ENCODE data around the gene CIAO2B.

CIAO2B gene

DNA sequence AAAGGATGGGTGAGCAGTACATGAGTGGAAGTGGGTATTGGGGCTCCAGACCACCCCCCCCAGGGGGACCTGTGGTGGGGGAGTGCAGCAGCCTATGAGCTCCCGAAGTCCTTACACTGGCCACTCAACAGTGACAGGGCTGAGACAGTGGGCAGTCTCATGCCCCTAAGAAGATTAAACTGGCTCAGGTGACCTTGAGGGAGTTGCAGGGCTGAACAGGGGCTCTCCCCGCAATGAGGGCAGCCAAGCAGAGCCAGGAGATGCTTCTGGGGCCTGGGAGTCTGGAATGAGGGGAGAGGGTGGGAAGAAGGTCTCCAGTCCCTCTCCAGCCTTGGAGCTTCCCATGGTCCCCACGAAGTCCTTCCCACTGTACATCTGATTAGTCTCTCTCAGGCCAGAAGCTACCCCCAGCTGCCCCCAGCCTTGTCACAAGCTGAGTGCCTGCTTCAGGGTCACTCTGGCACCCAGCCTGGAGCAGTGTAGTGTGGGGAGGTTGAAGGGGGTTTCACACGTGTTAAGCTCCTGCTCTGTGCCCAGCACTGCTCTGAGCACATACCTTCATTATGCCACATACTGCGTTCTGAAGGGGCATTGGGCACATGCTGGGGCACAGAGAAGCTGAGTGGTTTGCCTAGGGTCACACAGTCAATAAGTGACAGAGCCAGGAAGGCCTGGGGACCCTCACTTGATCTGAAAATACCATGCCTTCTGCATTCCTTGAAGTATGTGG lies 14.5 kb downstream of the CIAO2B start:
- no peak for DNase-seq (ENCODE audit: low read depth, low spot score)

DNA sequence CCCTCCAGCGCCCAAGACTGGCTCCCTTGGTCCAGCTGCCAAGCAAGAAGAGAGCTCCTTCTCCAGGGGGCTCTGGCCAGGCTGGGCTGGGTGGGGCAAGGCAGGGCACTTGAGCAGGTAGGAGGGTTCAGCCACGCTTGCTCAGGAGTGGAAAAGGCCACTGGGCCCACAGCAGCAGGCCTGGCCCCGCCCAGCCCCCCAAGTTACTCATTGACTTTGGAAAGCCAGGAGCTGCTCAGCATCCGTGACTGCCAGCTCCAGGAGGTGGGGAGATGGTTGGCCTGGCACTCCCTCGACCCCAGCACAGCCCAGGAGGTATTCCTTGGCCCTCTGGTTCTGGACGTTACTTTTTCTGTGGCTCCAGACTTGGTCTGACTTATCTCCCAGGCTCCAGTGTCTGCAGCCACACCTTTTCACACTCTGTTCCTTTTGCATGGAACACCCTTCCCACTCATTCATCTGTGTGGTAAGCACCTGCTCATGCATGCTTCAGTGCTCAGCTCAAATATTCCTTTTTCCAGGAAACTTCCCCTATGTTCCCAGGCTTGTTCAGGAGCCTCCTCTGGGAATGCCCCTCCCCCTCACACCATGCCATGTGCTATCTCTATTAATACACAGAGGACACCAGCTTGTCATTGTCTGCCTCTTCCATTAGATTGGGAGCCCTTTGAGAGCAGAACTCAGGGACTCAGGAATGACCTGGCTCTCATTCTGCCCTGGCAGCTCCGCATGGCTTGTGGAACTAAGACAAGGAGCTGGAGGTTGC lies 15.2 kb downstream of the CIAO2B start, which contains the start of gene CDH16:
TSS of gene CDH16 (minus strand) at position 83 of the 766 bp plus-strand sequence. CDS start 820 bp downstream, outside the sequence.
- DNase-seq (ENCODE audit: low read depth, low spot score): no peak

DNA sequence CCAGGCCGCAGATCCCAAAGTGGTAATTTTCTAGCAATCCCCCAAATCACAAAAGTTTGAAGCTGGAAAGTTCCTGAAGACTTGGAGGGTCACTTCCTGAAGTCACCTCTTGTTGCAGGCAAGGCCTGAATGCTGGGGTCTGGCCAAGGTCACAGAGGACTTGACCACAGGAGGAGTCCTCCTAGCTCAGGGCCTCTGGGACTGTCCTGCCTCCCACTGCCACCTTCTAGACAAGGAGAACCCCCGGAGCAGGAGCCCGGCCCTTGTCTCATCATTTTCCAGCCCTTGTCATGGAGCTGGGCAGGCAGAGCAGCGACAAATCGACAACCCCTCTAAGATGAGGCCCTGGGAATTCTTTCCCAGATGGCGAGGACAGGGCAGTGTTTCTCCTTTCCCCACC lies 15.8 kb downstream of the CIAO2B start:
- DNase-seq (ENCODE audit: low read depth, low spot score): no peak

DNA sequence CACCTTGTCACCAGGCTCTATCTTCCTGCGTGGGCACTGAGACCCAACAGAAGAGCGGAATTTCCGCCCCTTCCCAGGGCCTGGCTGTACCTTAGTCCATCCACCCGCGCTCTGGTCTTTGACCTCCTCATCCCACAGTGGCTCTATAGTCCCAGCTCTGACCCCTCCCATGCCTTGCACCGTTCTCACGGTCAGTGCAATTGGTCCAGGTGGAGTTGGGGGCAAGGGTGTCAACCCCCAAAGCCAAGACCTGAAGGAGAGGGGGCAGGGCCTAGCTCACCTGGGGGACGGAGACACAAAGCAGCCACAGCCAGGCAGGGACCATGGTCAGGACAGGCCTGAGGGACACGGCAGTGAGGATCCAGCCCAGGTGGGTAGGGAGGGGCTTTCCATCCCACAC lies 16.5 kb downstream of the CIAO2B start:
- DNase-seq (ENCODE audit: low read depth, low spot score): no peak

DNA sequence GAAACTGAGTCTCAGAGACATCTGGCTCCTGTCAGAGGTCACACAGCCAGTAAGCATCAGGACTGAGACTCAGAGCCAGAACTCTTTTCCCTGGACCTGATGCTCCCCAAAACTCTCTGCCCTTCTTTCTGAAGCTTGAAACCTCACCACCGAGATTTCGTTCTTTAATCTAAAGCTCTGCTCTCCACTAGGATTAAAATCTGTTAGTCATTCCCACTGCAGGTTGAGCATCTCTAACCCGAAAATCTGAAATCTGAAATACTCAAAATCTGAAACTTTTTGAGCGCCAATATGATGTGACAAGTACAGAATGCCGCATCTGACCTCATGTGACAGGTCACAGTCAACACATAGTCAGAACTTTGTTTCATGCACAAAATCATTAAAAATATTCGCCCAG lies 17.7 kb downstream of the CIAO2B start:
- no peak for DNase-seq (ENCODE audit: low read depth, low spot score)

DNA sequence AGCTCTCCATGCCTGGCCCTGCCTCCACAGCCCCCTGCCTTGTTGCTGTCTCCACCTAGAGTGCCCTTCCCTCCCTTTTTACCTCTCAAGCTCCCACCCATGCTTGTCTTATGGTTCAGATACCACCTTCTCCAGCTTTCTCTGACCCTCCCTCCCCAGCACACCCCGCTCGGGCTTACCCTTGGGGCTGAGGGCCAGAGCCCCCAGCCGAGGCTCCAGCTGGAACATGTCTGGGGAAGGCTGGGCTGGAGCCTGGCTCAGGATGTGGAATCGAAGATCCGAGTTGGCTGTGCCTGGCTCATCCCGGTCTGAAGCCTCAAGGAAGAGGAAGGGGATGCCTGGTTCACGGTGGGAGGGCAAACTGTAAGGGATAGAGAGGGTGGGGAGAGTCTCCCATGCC lies 19.2 kb downstream of the CIAO2B start:
- no peak for DNase-seq (ENCODE audit: low read depth, low spot score)

DNA sequence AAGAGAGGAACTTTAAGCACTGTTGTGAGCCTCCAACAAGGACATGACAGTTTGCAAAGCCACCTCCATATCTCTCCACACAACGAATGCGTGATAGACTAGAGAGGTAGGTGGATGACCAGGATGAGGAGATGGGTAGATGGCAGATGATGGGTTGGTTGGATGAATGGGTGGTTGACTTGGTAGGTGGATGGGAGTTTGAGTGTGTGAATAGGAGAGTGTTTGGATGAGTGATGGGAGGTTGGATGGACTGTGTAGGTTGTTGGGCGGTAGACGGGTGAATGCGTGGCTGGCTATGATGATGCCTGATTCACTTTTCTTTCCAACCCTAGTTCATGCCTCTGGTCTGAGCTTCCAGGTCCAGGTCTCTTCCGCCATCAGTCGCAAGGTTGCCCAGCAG lies 19.7 kb downstream of the CIAO2B start:
- DNase-seq (ENCODE audit: low read depth, low spot score): no peak

DNA sequence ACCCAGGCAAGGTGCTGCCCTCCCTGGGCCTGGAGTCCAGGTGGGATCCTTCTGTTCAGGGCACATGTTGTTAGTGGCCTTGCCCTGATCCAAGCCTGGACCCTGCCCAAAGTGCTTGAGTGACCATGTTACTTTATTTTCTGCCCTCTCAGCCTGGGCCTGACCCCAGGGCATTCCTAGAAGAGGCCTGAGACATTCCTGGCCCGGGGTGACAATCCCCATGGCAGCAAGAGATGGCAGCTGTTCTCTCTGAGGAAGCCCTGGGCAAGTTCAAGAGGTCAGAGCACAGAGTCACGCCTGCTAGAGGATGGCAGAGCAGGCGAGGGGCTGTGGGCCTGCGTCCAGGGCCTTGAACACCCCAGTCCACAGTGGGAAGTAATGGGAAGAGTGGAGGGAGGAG lies 20.5 kb downstream of the CIAO2B start:
- DNase-seq (ENCODE audit: low read depth, low spot score): no peak

DNA sequence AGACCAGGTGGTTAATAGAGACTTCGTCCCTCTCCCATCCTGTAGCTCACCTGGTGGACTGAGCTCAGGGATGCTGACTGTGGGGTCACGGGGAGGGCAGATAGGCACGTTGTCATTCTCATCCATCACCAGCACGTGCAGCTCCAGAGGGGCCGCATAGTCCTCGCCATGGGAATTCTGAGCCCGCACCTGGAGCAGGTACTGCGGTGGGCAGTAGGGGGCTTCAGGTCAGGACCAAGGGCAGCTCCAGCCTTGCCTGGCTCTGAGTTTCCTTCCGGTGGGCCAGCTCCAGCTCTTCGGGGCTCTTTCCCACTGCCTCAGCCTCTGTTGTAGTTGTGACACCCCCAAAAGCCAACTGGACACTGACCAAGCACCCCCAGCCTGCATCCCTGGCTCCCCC lies 21.1 kb downstream of the CIAO2B start:
- DNase-seq (ENCODE audit: low read depth, low spot score): no peak

DNA sequence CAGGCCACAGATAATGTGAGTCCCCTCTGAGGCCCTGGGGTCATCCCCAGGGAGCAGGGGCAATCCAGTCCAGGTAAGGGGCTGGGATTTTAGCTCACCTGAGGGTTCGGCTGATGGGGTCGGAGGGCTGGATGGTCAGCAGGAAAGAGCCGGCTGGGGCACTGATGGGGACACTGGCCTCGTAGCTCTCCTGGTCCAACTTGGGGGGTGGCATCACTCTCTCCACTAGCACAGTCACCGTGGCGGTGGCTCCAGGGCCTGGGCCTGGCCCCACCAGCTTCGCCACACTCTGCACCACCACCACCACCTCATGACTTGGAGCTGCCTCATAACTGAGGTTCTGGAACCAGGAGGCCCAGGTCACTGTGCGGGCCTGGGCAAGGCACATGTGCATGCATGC lies 22.4 kb downstream of the CIAO2B start:
- DNase-seq (ENCODE audit: low read depth, low spot score): no peak

DNA sequence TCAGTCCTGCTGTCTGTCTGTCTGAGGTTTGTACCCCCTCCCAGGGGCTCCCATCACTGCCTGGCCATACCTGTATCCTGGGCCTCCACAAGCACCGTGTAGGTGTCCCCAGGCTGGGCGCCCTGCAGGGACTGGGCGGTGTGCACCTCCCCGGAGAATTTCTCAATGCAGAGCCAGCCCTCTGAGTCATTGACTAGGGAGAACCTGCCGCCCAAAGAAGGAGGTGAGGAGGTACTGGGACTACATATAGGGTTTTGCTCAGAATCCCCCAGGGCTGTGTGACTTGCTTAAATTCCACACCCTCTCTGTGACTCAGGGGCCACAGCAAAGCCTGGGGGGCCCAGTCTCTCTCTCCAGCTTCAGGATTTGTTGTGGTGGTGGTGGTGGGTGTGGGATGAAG lies 23.1 kb downstream of the CIAO2B start:
- no peak for DNase-seq (ENCODE audit: low read depth, low spot score)

DNA sequence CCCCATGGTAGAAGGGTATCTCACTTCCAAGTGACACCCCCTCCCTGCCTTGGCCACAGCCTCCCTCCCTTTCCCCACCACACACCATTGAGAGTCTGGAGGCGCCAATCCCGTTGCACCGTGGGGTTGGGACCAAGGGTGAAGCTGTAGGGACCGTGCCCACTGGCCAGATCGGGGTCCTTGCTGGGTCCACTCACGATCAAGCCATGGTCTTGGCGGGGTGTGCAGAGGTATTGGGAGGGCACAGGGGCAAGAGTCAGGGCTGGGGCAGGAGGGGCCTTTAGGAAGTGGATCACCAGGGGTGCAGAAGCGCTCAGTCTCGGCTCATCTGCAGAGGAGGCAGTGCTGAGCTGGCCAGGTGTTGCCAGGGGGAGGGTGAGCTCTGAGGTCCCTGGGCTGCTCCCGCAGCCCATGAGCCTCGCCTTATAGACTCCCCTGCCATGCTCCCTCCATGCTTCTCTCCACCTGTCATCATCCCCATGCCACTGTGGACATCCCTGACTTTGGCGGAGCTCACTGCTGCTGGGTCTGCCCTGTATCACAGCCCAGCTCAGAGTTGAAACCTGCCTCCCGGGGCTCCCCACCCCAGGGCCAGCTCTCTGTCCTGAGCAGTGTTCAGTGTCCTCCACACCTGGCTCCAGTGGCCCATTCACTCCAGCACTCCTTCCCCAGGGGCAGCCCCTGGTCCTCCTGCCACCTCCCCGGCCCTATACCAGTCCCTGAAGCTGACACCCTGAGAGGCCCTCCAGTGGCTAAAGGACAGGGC lies 23.8 kb downstream of the CIAO2B start:
- no peak for DNase-seq (ENCODE audit: low read depth, low spot score)

DNA sequence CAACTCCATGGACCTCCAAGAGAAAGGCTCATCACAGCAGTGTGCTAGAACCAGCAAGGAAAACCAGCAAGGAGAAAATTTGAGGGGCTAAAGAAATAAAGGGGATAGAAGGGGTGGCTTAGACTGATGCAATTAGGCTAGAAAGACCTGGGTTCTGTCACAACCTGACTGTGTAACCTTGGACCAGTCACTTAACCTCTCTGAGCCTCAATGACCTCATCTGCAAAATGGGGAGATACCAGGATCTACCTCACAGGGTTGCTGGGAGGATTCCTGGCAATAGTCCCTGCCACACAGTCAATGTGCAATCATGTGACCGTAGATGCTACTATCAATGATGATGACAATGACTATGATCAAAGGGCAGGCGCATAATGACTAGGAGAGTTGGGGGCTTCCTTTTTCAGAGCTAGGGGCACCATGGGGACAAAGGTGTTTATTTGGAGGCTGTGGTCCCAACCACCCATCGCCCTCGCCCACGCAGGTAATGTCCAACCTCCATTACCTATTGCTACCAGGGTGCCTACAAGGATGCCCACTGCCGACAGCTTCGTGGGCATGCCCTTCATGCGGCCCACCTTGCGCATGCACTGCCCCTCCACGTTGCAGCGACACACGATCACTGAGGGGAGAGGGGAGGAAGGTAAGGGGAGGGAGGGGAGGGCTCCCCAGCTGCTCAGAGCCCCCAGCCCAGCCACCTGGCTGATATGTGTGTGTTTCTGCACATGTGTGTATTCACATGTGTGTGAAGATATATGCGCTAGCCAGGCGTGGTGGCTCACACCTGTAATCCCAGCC lies 25.2 kb downstream of the CIAO2B start:
- DNase-seq (ENCODE audit: low read depth, low spot score): no peak

DNA sequence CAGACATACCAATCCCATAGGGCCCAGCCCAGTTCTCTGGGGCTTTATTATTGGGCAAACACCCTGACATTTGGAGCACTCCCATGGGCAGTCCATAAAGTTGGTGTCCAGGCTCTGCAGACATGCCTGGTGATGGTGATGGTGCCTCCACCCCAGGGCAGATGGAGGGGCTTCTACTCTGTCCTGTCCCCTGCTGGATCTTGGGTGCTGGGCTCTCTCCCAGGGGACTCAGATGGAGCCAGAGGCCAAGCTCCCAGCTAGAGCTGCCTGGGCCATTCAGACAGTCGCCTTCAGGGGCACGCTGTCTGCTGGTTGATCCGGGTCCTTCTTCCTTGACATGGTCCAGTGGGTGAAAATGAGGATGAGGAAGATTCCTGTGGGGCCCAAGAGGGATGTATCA lies 26.1 kb downstream of the CIAO2B start:
- no peak for DNase-seq (ENCODE audit: low read depth, low spot score)

DNA sequence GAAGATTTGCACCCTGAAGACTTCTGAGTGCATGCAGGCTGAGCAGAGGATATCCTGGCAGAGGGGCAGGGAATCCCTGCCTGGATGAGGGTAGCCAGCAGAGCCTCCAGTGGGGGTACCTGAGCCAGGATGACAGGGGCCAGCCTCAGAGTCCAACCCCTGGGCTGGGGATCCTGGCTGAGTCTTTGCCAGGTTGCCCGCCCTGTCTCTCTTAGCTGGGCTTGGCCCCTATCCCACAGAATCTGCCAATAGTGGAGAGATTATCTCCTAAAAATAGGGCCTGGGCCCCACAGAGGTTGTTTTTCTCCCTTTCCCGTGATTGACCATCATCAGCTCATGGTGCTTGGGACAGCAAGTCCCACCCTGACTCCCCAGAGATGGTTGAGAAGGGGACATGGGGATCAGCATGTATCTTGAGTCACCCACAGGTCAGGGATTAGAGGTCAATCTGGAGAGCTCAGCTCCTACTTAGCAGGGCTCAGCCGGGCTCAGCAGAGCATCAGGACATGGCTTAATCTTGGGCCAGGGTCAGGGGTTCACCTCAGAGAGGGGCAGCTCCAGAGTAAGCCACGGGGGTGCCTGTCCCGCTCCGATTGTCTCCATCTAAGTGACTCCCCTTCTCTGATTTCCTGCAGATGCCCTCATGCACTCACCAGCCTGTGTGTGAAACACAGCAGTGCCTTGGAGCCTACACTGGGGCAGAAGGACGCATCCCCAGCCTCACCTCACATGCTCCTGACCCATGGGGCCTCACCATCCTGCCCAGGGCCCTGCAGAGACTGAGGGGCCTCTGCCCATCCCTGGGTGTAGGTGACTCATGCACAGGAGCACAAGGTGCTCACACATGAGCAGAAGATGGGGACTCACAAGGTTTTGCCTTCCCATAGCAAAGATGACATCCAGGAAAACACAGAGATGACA lies 27.0 kb downstream of the CIAO2B start:
- DNase-seq (ENCODE audit: low read depth, low spot score): no peak

DNA sequence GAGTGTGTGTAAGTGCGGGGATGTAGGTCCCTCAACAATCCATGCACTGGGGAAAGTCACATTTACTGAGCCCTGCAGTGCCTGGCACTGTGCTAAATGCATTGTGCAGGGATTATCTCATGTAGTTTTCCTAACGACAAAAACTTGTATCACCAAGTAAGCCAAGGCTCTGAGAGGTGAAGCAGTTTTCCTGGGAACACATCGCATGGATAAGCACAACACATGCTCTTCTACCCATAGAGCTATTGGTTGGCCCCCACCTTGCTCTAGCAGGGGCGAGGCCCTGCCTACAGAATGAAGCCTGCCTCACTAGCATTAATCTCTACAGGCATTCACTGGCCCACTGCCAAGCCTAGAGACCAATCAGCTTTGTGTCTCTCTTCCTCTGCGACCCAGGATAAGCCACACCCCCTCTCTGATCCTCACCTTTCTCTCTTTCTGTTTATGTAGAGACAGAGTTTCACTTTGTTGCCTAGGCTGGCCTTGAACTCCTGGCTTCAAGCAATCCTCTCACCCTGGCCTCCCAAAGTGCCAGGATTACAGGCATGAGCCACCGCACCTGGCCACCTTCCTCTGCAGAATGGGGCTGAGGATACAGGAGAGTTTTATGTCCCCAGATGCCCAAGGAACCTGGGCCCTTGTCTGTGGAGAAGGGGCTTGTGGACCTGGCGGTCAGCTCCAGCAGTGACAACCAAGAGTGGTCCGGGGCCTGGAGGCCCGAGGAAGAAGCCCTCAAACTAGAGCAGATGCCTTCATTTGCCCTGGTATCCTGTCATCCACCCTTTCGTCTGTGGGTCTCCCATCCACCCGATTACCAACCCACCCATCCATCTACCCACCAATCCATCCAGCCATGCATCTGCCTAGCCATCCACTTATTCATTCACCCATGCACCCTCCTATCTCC lies 28.3 kb downstream of the CIAO2B start:
- no peak for DNase-seq (ENCODE audit: low read depth, low spot score)

DNA sequence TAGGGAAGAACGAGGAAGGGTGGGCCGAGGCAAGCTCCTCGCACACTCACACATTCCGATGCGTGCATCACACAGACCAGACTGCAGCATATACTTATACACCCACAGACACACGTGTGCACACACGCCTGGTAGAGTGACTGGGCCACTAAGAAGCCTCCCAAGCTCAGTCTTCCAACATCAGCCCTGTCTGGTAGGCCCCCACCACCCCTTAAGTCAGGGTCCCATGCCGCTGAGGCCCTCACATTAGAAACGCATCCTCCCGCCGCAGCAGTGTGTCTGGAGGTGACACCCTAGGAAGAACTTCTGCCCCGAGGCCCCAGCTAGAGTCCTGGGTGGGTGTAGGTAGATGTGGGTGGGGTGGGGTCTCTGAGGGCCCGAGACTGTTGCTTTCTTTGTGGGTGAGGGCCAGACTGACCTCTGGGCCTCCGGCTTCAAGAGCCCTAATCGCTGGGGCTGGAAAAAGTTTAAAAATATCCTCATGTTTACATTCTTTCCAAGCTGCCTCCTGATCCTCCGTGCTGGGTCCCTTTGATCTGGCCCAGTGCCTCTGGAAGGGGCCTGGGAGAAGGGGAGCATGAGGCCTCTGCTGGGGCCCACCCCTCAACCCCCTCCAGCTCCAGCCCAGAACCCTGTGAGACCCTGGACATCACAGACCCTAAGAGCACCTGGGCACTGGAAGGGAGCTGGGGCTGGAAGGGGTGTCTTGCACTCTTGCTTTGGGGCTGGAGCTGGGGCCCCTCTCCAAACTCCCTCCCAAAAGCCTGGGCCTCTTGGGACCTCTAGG lies 29.2 kb downstream of the CIAO2B start:
- DNase-seq (ENCODE audit: low read depth, low spot score): no peak

DNA sequence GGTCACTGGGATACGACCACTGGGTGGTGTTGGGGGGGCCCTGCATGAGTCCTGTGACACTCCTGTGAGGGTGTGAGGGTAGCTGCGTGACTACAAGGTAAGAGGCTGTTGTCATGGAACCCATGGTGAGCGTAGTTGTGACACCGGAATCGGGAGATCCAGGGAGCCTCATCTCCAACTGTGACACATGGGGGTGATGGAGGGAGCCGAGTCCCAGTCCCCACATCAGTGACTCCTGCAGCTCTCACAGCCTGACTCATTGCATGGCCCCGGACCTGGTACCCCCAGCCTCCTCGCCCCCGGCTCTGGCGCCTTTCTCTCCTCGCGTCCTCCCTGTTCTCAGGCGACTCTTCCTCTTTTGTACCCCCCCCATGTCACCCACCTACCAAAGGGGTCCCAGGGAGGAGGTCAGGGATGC lies 29.8 kb downstream of the CIAO2B start:
- DNase-seq (ENCODE audit: low read depth, low spot score): no peak

Data from brain pericyte (primary cell).